SK-N-SH (cell line): ENCODE measurements around the gene RILP. TPM values are rescaled to one million over a fixed set of nuclear protein-coding genes. Genes with fewer than 3 reads are reported as not detected.

Source experiments
- CTCF ChIA-PET: fragments of 300-600, 350-600 bp; formaldehyde crosslinking; extraction: SDS; loops from one replicate; lab custom pipeline; 2021; lab: Yijun Ruan, JAX
- POLR2A ChIA-PET: fragments of 350-600 bp; sonication (Branson Sonifier 250); formaldehyde crosslinking; extraction: SDS; loops from one replicate; lab custom pipeline; 2020; ENCODE audit warnings: antibody characterized with exemption, inconsistent platforms; lab: Yijun Ruan, JAX
- DNase-seq: peaks from one replicate; pipeline ENCODE4 v3.0.0; 2012
- H2AFZ ChIP-seq: fragments of 200-600 bp; sonication (generic); 2 replicates; pipeline ENCODE4 v1.8.1; 2016; ENCODE audit warnings: antibody characterized with exemption, mild to moderate bottlenecking, low read depth
- H3F3A ChIP-seq: fragments of 200-600 bp; sonication (generic); replicated peaks from 2 replicates; pipeline ENCODE3; 2016; ENCODE audit warnings: antibody characterized with exemption, mild to moderate bottlenecking; ENCODE audit not compliant: insufficient read depth
- H3K27ac ChIP-seq, 2 experiments: fragments of 200-500 bp in 1 of 2; fragments of 200-600 bp in 1 of 2; sonication (Bioruptor generic) in 1 of 2; sonication (generic), shearing (Covaris generic) in 1 of 2; 2 replicates each; pipeline versions ENCODE4 v1.5.1 to v1.6.1; 2014 to 2016; ENCODE audit warnings: low read depth in 2 of 2, inconsistent platforms in 1 of 2, low read length in 1 of 2, mild to moderate bottlenecking in 1 of 2, mixed read lengths in 1 of 2
- H3K27me3 ChIP-seq: fragments of 200-600 bp; sonication (generic), shearing (Covaris generic); 2 replicates; pipeline ENCODE4 v1.6.1; 2016; ENCODE audit warnings: mixed run types; ENCODE audit not compliant: insufficient read depth
- H3K36me3 ChIP-seq, 2 experiments: fragments of 200-500 bp in 1 of 2; fragments of 200-600 bp in 1 of 2; sonication (Bioruptor generic) in 1 of 2; sonication (generic) in 1 of 2; replicated peaks in 1 of 2; 2 replicates each; pipeline versions ENCODE3 to v1.5.1; 2014 to 2016; ENCODE audit warnings: low read length in 1 of 2, mild to moderate bottlenecking in 1 of 2; ENCODE audit not compliant: insufficient read depth in 2 of 2, control insufficient read depth in 1 of 2
- H3K4me1 ChIP-seq, 2 experiments: fragments of 200-500 bp in 1 of 2; fragments of 200-600 bp in 1 of 2; sonication (Bioruptor generic) in 1 of 2; sonication (generic), shearing (Covaris generic) in 1 of 2; 2 replicates each; pipeline versions ENCODE4 v1.5.1 to v1.6.1; 2014 to 2016; ENCODE audit warnings: low read depth in 1 of 2, low read length in 1 of 2, mixed run types in 1 of 2; ENCODE audit not compliant: insufficient read depth in 2 of 2, control insufficient read depth in 1 of 2
- H3K4me2 ChIP-seq: fragments of 200-600 bp; sonication (generic), shearing (Covaris generic); 2 replicates; pipeline ENCODE4 v1.6.1; 2017; ENCODE audit warnings: mixed run types
- H3K4me3 ChIP-seq, 2 experiments: fragments of 200-500 bp in 1 of 2; fragments of 200-600 bp in 1 of 2; sonication (Bioruptor generic) in 1 of 2; sonication (generic), shearing (Covaris generic) in 1 of 2; 2 replicates each; pipeline versions ENCODE4 v1.5.1 to v1.8.1; 2014 to 2016; ENCODE audit warnings: low read depth in 2 of 2, inconsistent platforms in 1 of 2, low read length in 1 of 2, mild to moderate bottlenecking in 1 of 2, mixed read lengths in 1 of 2, moderate library complexity in 1 of 2
- H3K79me2 ChIP-seq: fragments of 200-600 bp; sonication (generic); 2 replicates; pipeline ENCODE4 v1.8.1; 2017; ENCODE audit warnings: mild to moderate bottlenecking; ENCODE audit not compliant: insufficient read depth
- H3K9ac ChIP-seq: fragments of 200-600 bp; sonication (generic); 2 replicates; pipeline ENCODE4 v1.6.1; 2017; ENCODE audit warnings: mixed run types
- H3K9me2 ChIP-seq: fragments of 200-600 bp; sonication (generic); 2 replicates; pipeline ENCODE4 v1.6.1; 2017; ENCODE audit warnings: mixed run types
- H3K9me3 ChIP-seq: fragments of 200-600 bp; sonication (generic); 2 replicates; pipeline ENCODE4 v1.6.1; 2017; ENCODE audit warnings: mixed run types, mild to moderate bottlenecking, moderate library complexity
- H4K20me1 ChIP-seq: fragments of 200-600 bp; sonication (generic); 2 replicates; pipeline ENCODE4 v1.6.1; 2017; ENCODE audit warnings: mild to moderate bottlenecking, mixed run types; ENCODE audit not compliant: insufficient read depth
- CHD2 ChIP-seq: fragments of 150-350 bp; IDR thresholded peaks from 2 replicates; pipeline ENCODE4 v1.6.1; 2018; ENCODE audit warnings: low read length; ENCODE audit not compliant: partially characterized antibody
- ELF1 ChIP-seq: IDR thresholded peaks from 2 replicates; pipeline ENCODE4 v1.4.0; 2012
- EP300 ChIP-seq, 2 experiments: IDR thresholded peaks; 2 replicates each; pipeline versions ENCODE4 v1.4.0 to v1.6.1; 2012; ENCODE audit warnings: borderline replicate concordance in 1 of 2, low read depth in 1 of 2, low read length in 1 of 2
- EZH2phosphoT487 ChIP-seq: fragments of 200-600 bp; sonication (generic); IDR thresholded peaks from 2 replicates; pipeline ENCODE4 v1.6.1; 2017; ENCODE audit warnings: low read depth, mixed run types, mild to moderate bottlenecking, antibody characterized with exemption, moderate library complexity, borderline replicate concordance
- FOSL2 ChIP-seq: IDR thresholded peaks from 2 replicates; pipeline ENCODE4 v1.4.0; 2012; ENCODE audit warnings: low read depth, mild to moderate bottlenecking, moderate library complexity, borderline replicate concordance
- RCOR1 ChIP-seq: fragments of 150-350 bp; IDR thresholded peaks from 2 replicates; pipeline ENCODE4 v1.6.1; 2017; ENCODE audit warnings: antibody characterized with exemption, low read length
- RXRA ChIP-seq: IDR thresholded peaks from 2 replicates; pipeline ENCODE4 v1.4.0; 2012; ENCODE audit warnings: low read depth, mild to moderate bottlenecking, borderline replicate concordance
- SMC3 ChIP-seq: IDR thresholded peaks from 2 replicates; pipeline ENCODE4 v1.6.1; 2012; ENCODE audit warnings: low read depth, low read length, improper control_type of control experiment
- TAF1 ChIP-seq: IDR thresholded peaks from 2 replicates; pipeline ENCODE4 v1.6.1; 2012; ENCODE audit warnings: low read depth, mild to moderate bottlenecking, low read length, moderate library complexity, borderline replicate concordance
- TCF12 ChIP-seq: IDR thresholded peaks from 2 replicates; pipeline ENCODE4 v1.4.0; 2012
- WGBS: methylation state at CpG from one replicate; pipeline ENCODE4 v1.1.6; 2017; ENCODE audit warnings: low lambda C conversion rate; 5-methylcytosine and 5-hydroxymethylcytosine counted together
- polyA plus RNA-seq, 3 experiments: library from polyadenylated mRNA; depleted of rRNA; stranded (reverse); fragments of >200 nt; gene quantifications; 2 replicates each; pipeline ENCODE4 v1.2.3, GENCODE V29; 2012
- small RNA-seq, 7 experiments: library from RNA; depleted of rRNA; stranded (forward); fragments of <200 nt; gene quantifications; one replicate each; pipeline ENCODE3, GENCODE V24; 2012
- TF ChIP-seq, protein P1 (sequence below): fragments of 150-350 bp; IDR thresholded peaks from 2 replicates; pipeline ENCODE4 v1.6.1; 2017; ENCODE audit warnings: antibody characterized with exemption, low read length, low read depth, borderline replicate concordance
- TF ChIP-seq, protein P2 (sequence below): IDR thresholded peaks from 2 replicates; pipeline ENCODE4 v1.4.0; 2012; ENCODE audit warnings: low read depth, borderline replicate concordance
- TF ChIP-seq, protein P3 (sequence below): fragments of 150-350 bp; IDR thresholded peaks from 2 replicates; pipeline ENCODE4 v1.6.1; 2016; ENCODE audit warnings: mild to moderate bottlenecking, low read depth, low read length

Gene RILP
- polyA plus RNA-seq, 1 of the 3 experiments (the other 2 are of a cell fraction), result 3.8 TPM

DNA sequence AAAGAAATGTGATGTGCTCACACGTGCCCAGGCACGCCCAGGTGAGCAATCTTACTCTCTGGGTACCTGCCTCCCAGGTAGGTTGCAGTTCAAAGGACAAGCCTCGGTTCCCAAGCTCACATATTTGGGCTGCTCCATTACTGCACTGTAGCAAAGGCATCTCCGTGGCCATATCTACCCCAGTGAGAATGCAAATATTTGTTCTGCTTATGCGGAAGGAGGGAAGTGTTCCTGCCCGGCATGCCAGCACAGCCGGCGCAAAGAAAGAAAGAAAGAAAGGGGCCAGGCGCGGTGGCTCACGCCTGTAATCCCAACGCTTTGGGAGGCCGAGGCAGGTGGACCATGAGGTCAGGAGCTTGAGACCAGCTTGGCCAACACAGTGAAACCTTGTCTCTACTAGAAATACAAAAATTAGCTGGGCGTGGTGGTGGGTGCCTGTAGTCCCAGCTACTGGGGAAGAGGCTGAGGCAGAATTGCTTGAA, 51.8 kb downstream of the RILP start:
- CTCF ChIA-PET, result no interaction called here
- Histone ChIP-seq H3K36me3 (no peaks in the 10 kb centered on the region), H3K9me3 (no peaks in the 10 kb centered on the region), H3K79me2 (no peaks in the 10 kb centered on the region), H3K27ac (no peak overlapping the region), H3F3A (no peaks in the 10 kb centered on the region), H4K20me1 (no peaks in the 10 kb centered on the region), H3K9me2 (no peaks in the 10 kb centered on the region), H2AFZ (no peak overlapping the region), H3K9ac (no peak overlapping the region), H3K4me3 (no peak overlapping the region), H3K4me2 (no peak overlapping the region), H3K27me3 (no peaks in the 10 kb centered on the region), H3K4me1 (no peaks in the 10 kb centered on the region)
- DNase-seq, result no peak
- TF ChIP-seq RXRA (no peak), RCOR1 (no peak), TAF1 (no peak), EP300 (IDR thresholded peaks at IDR 0.05; ENCODE audit: borderline replicate concordance in 1 of 2, low read depth in 1 of 2, low read length in 1 of 2) (no peak), TCF12 (no peak), EZH2phosphoT487 (no peak), CHD2 (no peak), FOSL2 (no peak), SMC3 (no peak), ELF1 (no peak)
- TF ChIP-seq, protein P1, sequence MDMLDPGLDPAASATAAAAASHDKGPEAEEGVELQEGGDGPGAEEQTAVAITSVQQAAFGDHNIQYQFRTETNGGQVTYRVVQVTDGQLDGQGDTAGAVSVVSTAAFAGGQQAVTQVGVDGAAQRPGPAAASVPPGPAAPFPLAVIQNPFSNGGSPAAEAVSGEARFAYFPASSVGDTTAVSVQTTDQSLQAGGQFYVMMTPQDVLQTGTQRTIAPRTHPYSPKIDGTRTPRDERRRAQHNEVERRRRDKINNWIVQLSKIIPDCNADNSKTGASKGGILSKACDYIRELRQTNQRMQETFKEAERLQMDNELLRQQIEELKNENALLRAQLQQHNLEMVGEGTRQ, result no peak
- TF ChIP-seq, protein P2, sequence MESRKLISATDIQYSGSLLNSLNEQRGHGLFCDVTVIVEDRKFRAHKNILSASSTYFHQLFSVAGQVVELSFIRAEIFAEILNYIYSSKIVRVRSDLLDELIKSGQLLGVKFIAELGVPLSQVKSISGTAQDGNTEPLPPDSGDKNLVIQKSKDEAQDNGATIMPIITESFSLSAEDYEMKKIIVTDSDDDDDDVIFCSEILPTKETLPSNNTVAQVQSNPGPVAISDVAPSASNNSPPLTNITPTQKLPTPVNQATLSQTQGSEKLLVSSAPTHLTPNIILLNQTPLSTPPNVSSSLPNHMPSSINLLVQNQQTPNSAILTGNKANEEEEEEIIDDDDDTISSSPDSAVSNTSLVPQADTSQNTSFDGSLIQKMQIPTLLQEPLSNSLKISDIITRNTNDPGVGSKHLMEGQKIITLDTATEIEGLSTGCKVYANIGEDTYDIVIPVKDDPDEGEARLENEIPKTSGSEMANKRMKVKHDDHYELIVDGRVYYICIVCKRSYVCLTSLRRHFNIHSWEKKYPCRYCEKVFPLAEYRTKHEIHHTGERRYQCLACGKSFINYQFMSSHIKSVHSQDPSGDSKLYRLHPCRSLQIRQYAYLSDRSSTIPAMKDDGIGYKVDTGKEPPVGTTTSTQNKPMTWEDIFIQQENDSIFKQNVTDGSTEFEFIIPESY, result no peak
- TF ChIP-seq, protein P3, sequence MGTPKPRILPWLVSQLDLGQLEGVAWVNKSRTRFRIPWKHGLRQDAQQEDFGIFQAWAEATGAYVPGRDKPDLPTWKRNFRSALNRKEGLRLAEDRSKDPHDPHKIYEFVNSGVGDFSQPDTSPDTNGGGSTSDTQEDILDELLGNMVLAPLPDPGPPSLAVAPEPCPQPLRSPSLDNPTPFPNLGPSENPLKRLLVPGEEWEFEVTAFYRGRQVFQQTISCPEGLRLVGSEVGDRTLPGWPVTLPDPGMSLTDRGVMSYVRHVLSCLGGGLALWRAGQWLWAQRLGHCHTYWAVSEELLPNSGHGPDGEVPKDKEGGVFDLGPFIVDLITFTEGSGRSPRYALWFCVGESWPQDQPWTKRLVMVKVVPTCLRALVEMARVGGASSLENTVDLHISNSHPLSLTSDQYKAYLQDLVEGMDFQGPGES, result no peak
- 87% methylated on average over 14 of the region's 14 CpGs for WGBS
- POLR2A ChIA-PET, result no interaction called here

Small RNA genes within 50 kb of the gene (small RNA-seq; reads per million reads assigned to genes)
- 0 reads per million in 7 experiments for gene RN7SL105P

Other genes starting within 250 kb of the RILP start
- gene YWHAE, start 249.6 kb downstream of the RILP start, polyA plus RNA-seq (2012; rRNA removed), result 812 and 1,023 TPM in 2 replicates
- gene CRK, start 193.6 kb downstream of the RILP start, polyA plus RNA-seq (2012; rRNA removed), result 50.7 and 63.5 TPM in 2 replicates
- gene MYO1C, start 157.2 kb downstream of the RILP start, polyA plus RNA-seq (2012; rRNA removed), result 98.0 and 102 TPM in 2 replicates
- 26.2 and 28.6 TPM in 2 replicates for gene INPP5K, start 133.3 kb downstream of the RILP start, polyA plus RNA-seq (2012; rRNA removed)
- 49.1 and 50.4 TPM in 2 replicates for gene PITPNA, start 87.1 kb downstream of the RILP start, polyA plus RNA-seq (2012; rRNA removed)
- gene SLC43A2, start 21.0 kb downstream of the RILP start, polyA plus RNA-seq (2012; rRNA removed), result 9.8 and 11.0 TPM in 2 replicates
- 0.39 TPM in 2 replicates for gene SCARF1, start 4.1 kb downstream of the RILP start, polyA plus RNA-seq (2012; rRNA removed)
- 123 and 149 TPM in 2 replicates for gene PRPF8, start 35.0 kb upstream of the RILP start, polyA plus RNA-seq (2012; rRNA removed)
- gene TLCD2, start 60.5 kb upstream of the RILP start, polyA plus RNA-seq (2012; rRNA removed), result 1.3 and 1.9 TPM in 2 replicates
- 7.2 and 9.3 TPM in 2 replicates for gene WDR81, start 74.8 kb upstream of the RILP start, polyA plus RNA-seq (2012; rRNA removed)
- gene SERPINF2, start 93.0 kb upstream of the RILP start, polyA plus RNA-seq (2012; rRNA removed), result 0.16 and 0.26 TPM in 2 replicates
- gene SERPINF1, start 112.2 kb upstream of the RILP start, polyA plus RNA-seq (2012; rRNA removed), result 380 and 392 TPM in 2 replicates
- gene SMYD4, start 180.0 kb upstream of the RILP start, polyA plus RNA-seq (2012; rRNA removed), result 4.9 and 6.1 TPM in 2 replicates
- gene RPA1, start 180.1 kb upstream of the RILP start, polyA plus RNA-seq (2012; rRNA removed), result 47.2 and 53.7 TPM in 2 replicates